NCI-H460 (cell line): Measurements from ENCODE around the gene SFRP5. TPM values are rescaled to one million over a fixed set of nuclear protein-coding genes. Genes with fewer than 3 reads are reported as not detected.
A peak's percentile ranks its signal among the peaks of the same experiment; 100 is the strongest.

Experiments
- DNase-seq: peaks from one replicate; pipeline ENCODE4 v3.0.0-alpha.2; 2016; ENCODE audit warnings: low read depth; ENCODE audit errors: extremely low read depth
- total RNA-seq: library from RNA; depleted of rRNA; stranded (reverse); fragments of >200 nt; shearing (Covaris generic); gene quantifications from 2 replicates; pipeline ENCODE4 v1.2.3, GENCODE V29; 2014

Gene SFRP5
- total RNA-seq, 1 experiment from 2014 or later: not detected

GRCh38 chr10:97766996-97767924 lies 4.5 kb downstream of the SFRP5 start:
- no peak for DNase-seq

- no peak for DNase-seq
These were observed 5.5 kb downstream of the SFRP5 start for GRCh38 chr10:97766106-97766810.

- no peak for DNase-seq
These were observed 6.6 kb downstream of the SFRP5 start for GRCh38 chr10:97765201-97765600.

DNA sequence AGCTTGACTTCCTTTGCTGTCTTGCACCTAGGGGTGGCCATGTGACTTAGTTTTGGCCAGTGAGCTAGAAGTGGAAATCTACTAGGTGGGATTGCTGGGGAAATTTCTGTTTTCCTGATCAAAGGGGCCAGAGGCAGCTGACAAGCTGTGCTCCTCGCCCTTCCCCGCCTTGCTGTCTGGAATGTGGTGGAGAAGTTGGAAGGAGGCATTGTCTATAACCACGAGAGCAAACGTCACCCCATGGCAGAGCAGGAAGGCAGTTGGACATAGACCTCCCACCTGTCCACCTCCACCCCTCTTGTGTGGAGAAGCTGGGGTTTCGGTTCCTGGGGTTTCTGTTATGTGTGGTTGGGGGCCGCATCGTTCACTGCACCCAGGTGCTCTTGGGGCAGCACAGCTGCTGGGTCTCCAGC lies 7.3 kb downstream of the SFRP5 start:
- DNase-seq: no peak

- DNase-seq: no peak
These were observed 7.9 kb downstream of the SFRP5 start for GRCh38 chr10:97763947-97764346.

GRCh38 chr10:97763411-97763810 lies 8.4 kb downstream of the SFRP5 start:
- no peak for DNase-seq

- no peak for DNase-seq
These were observed 9.0 kb downstream of the SFRP5 start for GRCh38 chr10:97762816-97763215.

- DNase-seq: no peak
These were observed 9.7 kb downstream of the SFRP5 start for GRCh38 chr10:97762056-97762455.

DNA sequence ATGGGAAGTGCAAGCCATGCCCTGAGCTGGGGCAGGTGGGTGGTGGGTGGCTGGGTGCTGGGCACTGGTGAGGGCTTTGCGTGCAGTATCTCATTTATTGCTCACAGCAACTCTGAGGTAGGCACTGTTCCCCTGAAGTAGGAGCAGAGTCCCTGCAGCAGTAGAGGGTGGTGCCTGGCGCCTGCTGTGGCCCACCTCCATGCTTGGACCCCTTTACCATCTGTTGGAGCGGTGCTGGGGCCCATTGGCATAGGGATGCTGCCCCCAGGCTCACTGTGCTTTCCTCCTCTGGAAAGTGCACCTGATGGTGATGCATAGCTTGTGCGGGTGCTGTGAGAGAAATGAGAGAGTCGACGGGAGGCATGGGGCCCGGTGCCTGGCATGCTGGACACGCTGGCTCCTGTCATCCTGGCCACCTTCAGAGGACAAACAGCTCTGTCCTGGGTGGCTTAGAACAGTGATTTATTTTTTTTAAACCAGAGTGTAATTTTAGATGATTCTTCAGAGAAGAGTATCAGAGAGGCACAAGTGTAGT lies 10.4 kb downstream of the SFRP5 start:
- no peak for DNase-seq

DNA sequence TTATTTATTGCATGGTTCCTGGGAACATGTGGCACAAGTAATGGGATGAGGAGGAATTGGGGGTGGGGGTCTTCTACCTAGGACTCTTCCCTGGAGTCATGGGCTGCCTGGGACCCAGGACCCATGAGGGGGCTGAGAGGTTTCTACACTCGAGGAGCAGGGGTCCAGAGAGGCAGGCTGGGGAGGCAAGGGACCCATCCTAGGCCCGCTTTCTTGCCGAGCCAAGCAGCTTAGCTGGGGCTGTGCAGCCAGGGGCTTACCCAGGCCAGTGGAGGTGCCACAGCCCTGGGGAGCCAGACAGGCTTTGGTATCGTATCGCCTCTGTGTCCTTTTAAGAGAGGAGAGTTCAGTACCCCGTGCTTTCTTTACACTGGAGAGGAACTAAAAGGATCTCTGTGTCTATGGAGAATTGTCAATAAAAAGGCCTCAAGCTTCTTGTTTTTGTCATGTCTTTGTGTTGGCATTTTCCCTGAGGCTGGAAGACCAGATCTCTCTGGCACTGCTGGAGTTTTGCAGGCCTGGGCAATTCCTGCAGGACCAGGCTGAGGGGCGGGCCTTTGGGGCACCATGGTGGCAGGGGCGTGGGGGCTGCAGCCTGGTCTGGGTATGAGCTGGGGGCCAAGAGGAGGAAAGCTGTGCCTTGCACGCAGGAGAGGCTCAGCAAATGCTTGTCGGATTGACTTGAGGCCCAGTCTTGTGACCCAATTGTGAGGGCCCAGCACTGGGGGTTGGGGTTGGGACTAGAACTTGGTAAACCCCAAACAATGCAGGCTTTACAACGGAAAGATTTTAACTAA lies 11.1 kb downstream of the SFRP5 start:
- DNase-seq: no peak

DNA sequence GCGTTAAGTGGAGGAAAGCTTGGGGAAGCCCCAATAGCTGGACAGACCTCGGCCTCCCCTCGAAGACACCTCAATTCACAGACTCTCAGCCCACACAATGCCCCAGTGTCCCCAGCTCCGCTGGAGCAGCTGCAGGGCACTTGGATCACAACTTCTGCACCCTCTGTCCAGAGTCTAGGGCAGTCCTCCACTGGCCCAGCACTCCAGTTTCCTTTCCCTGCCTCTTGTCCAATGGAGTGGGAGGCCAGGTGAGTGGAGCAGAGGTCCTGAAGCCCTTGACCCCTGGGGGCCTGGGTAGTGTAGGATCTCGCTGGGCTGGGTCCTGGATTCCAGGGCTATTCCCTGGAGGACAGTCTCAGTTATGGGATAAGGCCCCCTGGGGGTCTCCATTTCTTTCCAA lies 11.9 kb downstream of the SFRP5 start:
- DNase-seq: no peak

- peak; percentile 58 for DNase-seq
These were observed 12.5 kb downstream of the SFRP5 start for GRCh38 chr10:97759158-97759887.

DNA sequence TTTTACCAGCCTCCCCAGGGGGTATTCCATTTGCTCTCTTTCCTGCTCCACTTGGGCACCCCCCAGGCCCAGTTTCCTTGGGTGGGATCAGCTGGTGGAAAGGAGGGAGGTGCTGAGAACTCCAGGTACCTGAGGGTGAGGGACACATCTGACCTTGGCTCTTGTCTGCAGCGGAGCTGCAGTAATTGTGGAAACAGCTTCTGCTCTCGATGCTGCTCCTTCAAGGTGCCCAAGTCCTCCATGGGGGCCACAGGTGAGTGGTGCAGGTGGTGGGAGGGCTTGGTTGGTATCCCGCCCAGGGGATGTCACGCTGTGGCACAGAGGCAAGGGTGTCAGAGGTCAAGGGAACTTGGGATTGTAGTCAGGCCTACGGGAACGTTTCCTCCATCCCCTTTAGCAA lies 14.3 kb downstream of the SFRP5 start:
- no peak for DNase-seq

GRCh38 chr10:97755718-97756117 lies 16.1 kb downstream of the SFRP5 start:
- no peak for DNase-seq

GRCh38 chr10:97754726-97755125 lies 17.1 kb downstream of the SFRP5 start:
- DNase-seq: no peak

DNA sequence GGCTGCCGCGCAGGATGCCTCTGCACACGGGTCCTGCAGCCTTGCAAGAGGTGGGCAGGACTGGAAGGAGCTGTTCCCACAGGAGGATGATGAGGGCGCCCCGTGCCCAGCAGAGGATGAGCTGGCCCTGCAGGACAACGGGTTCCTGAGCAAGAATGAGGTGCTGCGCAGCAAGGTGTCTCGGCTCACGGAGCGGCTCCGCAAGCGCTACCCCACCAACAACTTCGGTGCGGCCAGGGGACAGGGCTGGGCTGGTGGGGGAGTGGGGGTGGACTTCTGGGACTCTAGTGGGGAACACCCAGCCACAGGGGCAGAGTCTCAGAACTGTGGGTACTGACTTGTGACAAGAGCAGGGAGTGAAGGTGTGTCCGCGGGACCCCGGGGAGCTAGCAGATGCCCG lies 18.8 kb downstream of the SFRP5 start:
- DNase-seq: no peak

- no peak for DNase-seq
These were observed 23.7 kb downstream of the SFRP5 start for GRCh38 chr10:97748116-97748515.

- no peak for DNase-seq
These were observed 24.2 kb downstream of the SFRP5 start for GRCh38 chr10:97747573-97747972.

- DNase-seq: no peak
These were observed 27.3 kb downstream of the SFRP5 start for GRCh38 chr10:97744405-97745035.
